GM11168 (cell line): ENCODE data around the gene FAM83G.
"Not testable (repeated sequence)": the region's sequence is repeated elsewhere in the genome, so short reads cannot be mapped to it uniquely, and the experiment has no call there.

ENCODE experiments used
- in situ Hi-C: fragments of 300-500 bp; cut with MboI; formaldehyde crosslinking; loops from one replicate; pipeline ENCODE4 v1.12.0; 2022; ENCODE audit warnings: low sequenced_read_pairs; ENCODE audit not compliant: unreplicated experiment

Gene FAM83G

GRCh38 chr17:18933102-18934058, 71.2 kb downstream of the FAM83G start:
- in situ Hi-C loops = loop anchor here (25.0 kb wide), 1 partner anchor 121 kb away; no protein-coding TSS in a partner anchor

GRCh38 chr17:18932360-18933055, 72.1 kb downstream of the FAM83G start:
- in situ Hi-C loops = loop anchor here (25.0 kb wide), 1 partner anchor 120 kb away; no protein-coding TSS in a partner anchor

- in situ Hi-C loops = loop anchor here (25.0 kb wide), 1 partner anchor 116 kb away; no protein-coding TSS in a partner anchor
These were observed 75.9 kb downstream of the FAM83G start for GRCh38 chr17:18928628-18929125.

- in situ Hi-C loops = loop anchor here (25.0 kb wide), 1 partner anchor 113 kb away; no protein-coding TSS in a partner anchor
These were observed 79.4 kb downstream of the FAM83G start for GRCh38 chr17:18925187-18925586.

GRCh38 chr17:18922596-18922995, 82.0 kb downstream of the FAM83G start:
- in situ Hi-C loops = not testable (repeated sequence)

GRCh38 chr17:18921912-18922451, 82.6 kb downstream of the FAM83G start:
- in situ Hi-C loops = no loop called here

- in situ Hi-C loops = no loop called here
These were observed 83.1 kb downstream of the FAM83G start for GRCh38 chr17:18921485-18921884.

- in situ Hi-C loops = no loop called here
These were observed 83.6 kb downstream of the FAM83G start for GRCh38 chr17:18920911-18921441.

GRCh38 chr17:18919963-18920362, 84.6 kb downstream of the FAM83G start:
- in situ Hi-C loops = no loop called here
